Measurements from ENCODE around the gene GSTM2. TPM values are rescaled to one million over a fixed set of nuclear protein-coding genes. Genes with fewer than 3 reads are reported as not detected.
A peak's percentile ranks its signal among the peaks of the same experiment; 100 is the strongest.

Gene GSTM2
- total RNA-seq, 1 experiment from 2014 or later: 14.9 TPM

GRCh38 chr1:109649491-109649914, 18.4 kb upstream of the GSTM2 start:
- TF ChIP-seq, protein P1, sequence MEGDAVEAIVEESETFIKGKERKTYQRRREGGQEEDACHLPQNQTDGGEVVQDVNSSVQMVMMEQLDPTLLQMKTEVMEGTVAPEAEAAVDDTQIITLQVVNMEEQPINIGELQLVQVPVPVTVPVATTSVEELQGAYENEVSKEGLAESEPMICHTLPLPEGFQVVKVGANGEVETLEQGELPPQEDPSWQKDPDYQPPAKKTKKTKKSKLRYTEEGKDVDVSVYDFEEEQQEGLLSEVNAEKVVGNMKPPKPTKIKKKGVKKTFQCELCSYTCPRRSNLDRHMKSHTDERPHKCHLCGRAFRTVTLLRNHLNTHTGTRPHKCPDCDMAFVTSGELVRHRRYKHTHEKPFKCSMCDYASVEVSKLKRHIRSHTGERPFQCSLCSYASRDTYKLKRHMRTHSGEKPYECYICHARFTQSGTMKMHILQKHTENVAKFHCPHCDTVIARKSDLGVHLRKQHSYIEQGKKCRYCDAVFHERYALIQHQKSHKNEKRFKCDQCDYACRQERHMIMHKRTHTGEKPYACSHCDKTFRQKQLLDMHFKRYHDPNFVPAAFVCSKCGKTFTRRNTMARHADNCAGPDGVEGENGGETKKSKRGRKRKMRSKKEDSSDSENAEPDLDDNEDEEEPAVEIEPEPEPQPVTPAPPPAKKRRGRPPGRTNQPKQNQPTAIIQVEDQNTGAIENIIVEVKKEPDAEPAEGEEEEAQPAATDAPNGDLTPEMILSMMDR (conservative IDR thresholded peaks at IDR 0.05): 0 out of 3 replicates have a peak, but pooled peaks have one; percentile 21
- no peaks in the 10 kb centered on the region for H3K9me3 ChIP-seq (ENCODE audit: control insufficient read depth, low read depth, low read length)
- H4K5ac ChIP-seq (ENCODE audit: insufficient read length, low read depth, low read length): no peak overlapping the region
- H2BK20ac ChIP-seq (ENCODE audit: low read depth, low read length, poor library complexity, severe bottlenecking): no peak overlapping the region
- no peak overlapping the region for H4K8ac ChIP-seq (replicated peaks; ENCODE audit: insufficient read length, low read depth, low read length)
- peaks cover 5 to 13% of the 10 kb centered on the region in 2 experiments for H3K9me3 Mint-ChIP-seq
- no peaks in the 10 kb centered on the region for H4K20me1 ChIP-seq (ENCODE audit: control insufficient read depth, insufficient read depth, insufficient read length)
- no CpG with 5 or more reads among the region's 4 CpGs for WGBS (ENCODE audit: extremely low coverage, insufficient read length, low lambda C conversion rate)
- H2BK120ac ChIP-seq (ENCODE audit: low read depth, low read length, poor library complexity, severe bottlenecking): no peak overlapping the region
- H3K4me2 ChIP-seq (ENCODE audit: insufficient read depth, insufficient read length, low read length): no peak overlapping the region
- H4K91ac ChIP-seq (ENCODE audit: insufficient read length, low read depth, low read length): no peak overlapping the region
- H3K27ac ChIP-seq (ENCODE audit: insufficient read length, low read depth, low read length): no peak overlapping the region
- no peak overlapping the region for H3K4ac ChIP-seq (ENCODE audit: low read depth, low read length)
- H3K4me1 Mint-ChIP-seq: 0 out of 4 replicates have a peak, but pooled peaks cover 0 to 2% of the 10 kb centered on the region in 2 experiments
- H3K14ac ChIP-seq (ENCODE audit: insufficient read depth, low read length): no peak overlapping the region
- peaks cover 36% of the 10 kb centered on the region for H3K27me3 Mint-ChIP-seq (ENCODE audit: low read depth)
- H2BK15ac ChIP-seq (ENCODE audit: low read depth, low read length): no peak overlapping the region
- H3K23me2 ChIP-seq (ENCODE audit: insufficient read length, low read depth, low read length, poor library complexity, severe bottlenecking): no peaks in the 10 kb centered on the region
- no peaks in the 10 kb centered on the region for H3K79me2 ChIP-seq (ENCODE audit: insufficient read depth, low read length)
- no peaks in the 10 kb centered on the region; a peak in 2 of 7 replicates for H3K36me3 Mint-ChIP-seq (ENCODE audit: insufficient read depth in 1 of 3, low read depth in 3 of 3)
- H2BK12ac ChIP-seq (ENCODE audit: insufficient read length, low read depth, low read length): no peak overlapping the region
- H2AFZ ChIP-seq (ENCODE audit: low read length): no peak overlapping the region
- H2AK5ac ChIP-seq (ENCODE audit: insufficient read length, low read length): no peak overlapping the region
- no peak overlapping the region for H3K56ac ChIP-seq (ENCODE audit: insufficient read length, low read depth, low read length)
- H3K27me3 ChIP-seq (ENCODE audit: insufficient read depth, low read length): no peaks in the 10 kb centered on the region
- H3K4me3 Mint-ChIP-seq: no peak overlapping the region
- no peak for DNase-seq
- H2BK5ac ChIP-seq (ENCODE audit: insufficient read length, low read length): no peak overlapping the region
- no peak overlapping the region for H3K18ac ChIP-seq (ENCODE audit: insufficient read length, low read depth, low read length)
- no peak overlapping the region for H3K23ac ChIP-seq (ENCODE audit: insufficient read length, low read depth, low read length)
- H3T11ph ChIP-seq (ENCODE audit: low read length): no peak overlapping the region
- H3K4me1 ChIP-seq (ENCODE audit: insufficient read depth, low read length): no peaks in the 10 kb centered on the region
- no peak overlapping the region for H3K9ac ChIP-seq (ENCODE audit: extremely low read depth, insufficient read length, low read length)
- no peak overlapping the region for H3K27ac Mint-ChIP-seq
- no peaks in the 10 kb centered on the region for H3K79me1 ChIP-seq (ENCODE audit: insufficient read depth, low read depth, low read length, poor library complexity, severe bottlenecking)
